ENCODE data around the gene HSP90AA1. TPM values are rescaled to one million over a fixed set of nuclear protein-coding genes. Genes with fewer than 3 reads are reported as not detected.

Gene HSP90AA1
- total RNA-seq, 3 donors from 2014 or later = 467 to 860 (median 474) TPM

- Histone ChIP-seq H3K4me1 (no peaks in the 10 kb centered on the region), H3K27ac (peak overlapping the region; percentile 80 to 82), H3K4me3 (no peak overlapping the region), H3K9me3 (no peaks in the 10 kb centered on the region), H3K27me3 (no peaks in the 10 kb centered on the region), H3K36me3 (no peaks in the 10 kb centered on the region)
- intact Hi-C loops (cut with DNase I; ENCODE audit: low total_unique reads) = no loop called here
- DNase-seq (ENCODE audit: low spot score in 2 of 2) = peak; percentile 40 to 71
- TF ChIP-seq POLR2AphosphoS5 (IDR thresholded peaks at IDR 0.05) (peak in 2 of 3 donors; percentile 16 to 52), POLR2A (IDR thresholded peaks at IDR 0.05) (no peak), CTCF (IDR thresholded peaks at IDR 0.05) (no peak)
These were observed 10.7 kb upstream of the HSP90AA1 start for GRCh38 chr14:102097441-102098135.

GRCh38 chr14:102096569-102097188 lies 9.8 kb upstream of the HSP90AA1 start:
- DNase-seq (ENCODE audit: low spot score in 2 of 2) = peak; percentile 83 to 90
- Histone ChIP-seq H3K27ac (peak overlapping the region; percentile 38 to 82), H3K36me3 (no peaks in the 10 kb centered on the region), H3K4me3 (peak overlapping the region in 2 of 3 donors; percentile 5 to 7), H3K9me3 (no peaks in the 10 kb centered on the region), H3K27me3 (no peaks in the 10 kb centered on the region), H3K4me1 (no peaks in the 10 kb centered on the region)
- intact Hi-C loops (cut with DNase I; ENCODE audit: low total_unique reads) = no loop called here
- peak in 1 of 3 donors; percentile 46 for TF ChIP-seq POLR2AphosphoS5 (IDR thresholded peaks at IDR 0.05)
- no peak for TF ChIP-seq POLR2A (IDR thresholded peaks at IDR 0.05)
- peak; percentile 43 to 86 (median 82) for TF ChIP-seq CTCF (IDR thresholded peaks at IDR 0.05)

- no peaks in the 10 kb centered on the region for H3K27me3 ChIP-seq
- TF ChIP-seq POLR2A (IDR thresholded peaks at IDR 0.05) (no peak), CTCF (IDR thresholded peaks at IDR 0.05) (no peak), POLR2AphosphoS5 (IDR thresholded peaks at IDR 0.05) (no peak)
- intact Hi-C loops (cut with DNase I; ENCODE audit: low total_unique reads) = no loop called here
- no peak for DNase-seq (ENCODE audit: low spot score in 2 of 2)
- H3K27ac ChIP-seq = peak overlapping the region in 1 of 2 donors; percentile 82
- no peaks in the 10 kb centered on the region for H3K4me1 ChIP-seq
- H3K9me3 ChIP-seq = no peaks in the 10 kb centered on the region
- H3K4me3 ChIP-seq = peak overlapping the region in 2 of 3 donors; percentile 5 to 7
- H3K36me3 ChIP-seq = no peaks in the 10 kb centered on the region
These were observed 9.2 kb upstream of the HSP90AA1 start for GRCh38 chr14:102095871-102096568.

GRCh38 chr14:102095231-102095870 lies 8.5 kb upstream of the HSP90AA1 start:
- no peak overlapping the region for H3K4me3 ChIP-seq
- intact Hi-C loops (cut with DNase I; ENCODE audit: low total_unique reads) = no loop called here

More at GRCh38 chr14:102095231-102095870, 8.5 kb upstream of the HSP90AA1 start:
- no peaks in the 10 kb centered on the region for H3K4me1 ChIP-seq
- no peaks in the 10 kb centered on the region for H3K36me3 ChIP-seq
- no peak overlapping the region for H3K27ac ChIP-seq
- DNase-seq (ENCODE audit: low spot score in 2 of 2) = no peak
- H3K9me3 ChIP-seq = no peaks in the 10 kb centered on the region
- H3K27me3 ChIP-seq = no peaks in the 10 kb centered on the region
- no peak for TF ChIP-seq CTCF (IDR thresholded peaks at IDR 0.05)
- no peak for TF ChIP-seq POLR2A (IDR thresholded peaks at IDR 0.05)
- no peak for TF ChIP-seq POLR2AphosphoS5 (IDR thresholded peaks at IDR 0.05)
